WTC11 (cell line): ENCODE measurements around the gene GTF2H1. TPM values are rescaled to one million over a fixed set of nuclear protein-coding genes. Genes with fewer than 3 reads are reported as not detected.

Experiments
- ATAC-seq: fragments of 200-7000 bp; cut with Tn5 transposase; 2 replicates; pipeline ENCODE4 v1.10.0; 2021; ENCODE audit warnings: mild to moderate bottlenecking, moderate library complexity
- CTCF ChIA-PET: fragments of 300-600 bp; sonication (Branson Sonifier 250); formaldehyde crosslinking; loops from one replicate; lab custom pipeline; 2021; ENCODE audit warnings: antibody characterized with exemption; lab: Charles Lee
- POLR2A ChIA-PET: fragments of 350-600 bp; sonication (Branson Sonifier 250); formaldehyde crosslinking; loops from one replicate; lab custom pipeline; 2021; ENCODE audit warnings: antibody characterized with exemption; lab: Charles Lee
- DNase-seq: peaks from one replicate; pipeline ENCODE4 v3.0.0; 2021; ENCODE audit warnings: low spot score
- H3K27ac Mint-ChIP-seq: 2 replicates; pipeline ENCODE4 v1.8.0; 2021; ENCODE audit warnings: mixed read lengths
- H3K27me3 Mint-ChIP-seq: 2 replicates; pipeline ENCODE4 v1.8.0; 2021; ENCODE audit warnings: low read depth, mild to moderate bottlenecking, moderate library complexity, mixed read lengths
- H3K36me3 Mint-ChIP-seq: 2 replicates; pipeline ENCODE4 v1.8.0; 2021; ENCODE audit warnings: mixed read lengths
- H3K4me1 Mint-ChIP-seq: 2 replicates; pipeline ENCODE4 v1.8.0; 2022; ENCODE audit warnings: mixed read lengths
- H3K4me3 Mint-ChIP-seq: 2 replicates; pipeline ENCODE4 v1.8.0; 2021; ENCODE audit warnings: mild to moderate bottlenecking, moderate library complexity, mixed read lengths
- H3K9me3 Mint-ChIP-seq: 2 replicates; pipeline ENCODE4 v1.8.0; 2021; ENCODE audit warnings: mixed read lengths
- CBFB ChIP-seq: sonication (generic); formaldehyde crosslinking; IDR thresholded peaks from 2 replicates; pipeline ENCODE4 v1.8.1; 2022; ENCODE audit warnings: mild to moderate bottlenecking, low read depth, missing genetic modification reagents
- NR1H2 ChIP-seq: sonication (generic); formaldehyde crosslinking; IDR thresholded peaks from 2 replicates; pipeline ENCODE4 v1.9.0; 2021; ENCODE audit warnings: mild to moderate bottlenecking, moderate library complexity, missing genetic modification reagents
- SOX15 ChIP-seq: fragments of 250-450 bp; sonication (Bioruptor Pico); IDR thresholded peaks from 2 replicates; pipeline ENCODE4 v1.9.0; 2021; ENCODE audit warnings: mild to moderate bottlenecking
- STAT6 ChIP-seq: sonication (generic); formaldehyde crosslinking; conservative IDR thresholded peaks from 2 replicates; pipeline ENCODE4 v1.8.1; 2023; ENCODE audit warnings: mild to moderate bottlenecking, low read depth, missing genetic modification reagents, moderate library complexity
- TEAD1 ChIP-seq: sonication (generic); formaldehyde crosslinking; IDR thresholded peaks from 2 replicates; pipeline ENCODE4 v1.8.0; 2022; ENCODE audit warnings: mild to moderate bottlenecking, missing genetic modification reagents
- TP53 ChIP-seq: sonication (generic); formaldehyde crosslinking; IDR thresholded peaks from 2 replicates; pipeline ENCODE4 v1.8.1; 2023; ENCODE audit warnings: mild to moderate bottlenecking, missing genetic modification reagents
- ZNF512 ChIP-seq: sonication (generic); formaldehyde crosslinking; IDR thresholded peaks from 2 replicates; pipeline ENCODE4 v1.8.1; 2022; ENCODE audit warnings: missing genetic modification reagents, borderline replicate concordance
- total RNA-seq: library from RNA; stranded (reverse); gene quantifications from 3 replicates; pipeline ENCODE4 v1.2.3, GENCODE V29; 2021
- TF ChIP-seq, protein P1 (sequence below): fragments of 250-450 bp; sonication (Bioruptor Pico); IDR thresholded peaks from 2 replicates; pipeline ENCODE4 v1.9.0; 2021; ENCODE audit warnings: mild to moderate bottlenecking
- TF ChIP-seq, protein P2 (sequence below): sonication (generic); formaldehyde crosslinking; IDR thresholded peaks from 2 replicates; pipeline ENCODE4 v1.8.0; 2023; ENCODE audit warnings: missing genetic modification reagents, mild to moderate bottlenecking, borderline replicate concordance
- TF ChIP-seq, protein P3 (sequence below): fragments of 250-450 bp; sonication (Bioruptor Pico); conservative IDR thresholded peaks from 2 replicates; pipeline ENCODE4 v1.9.0; 2021; ENCODE audit warnings: mild to moderate bottlenecking
- TF ChIP-seq, protein P4 (sequence below): fragments of 200-600 bp; IDR thresholded peaks from 2 replicates; pipeline ENCODE4 v1.8.0; 2022; ENCODE audit warnings: antibody characterized with exemption

GTF2H1 gene
- total RNA-seq, 1 experiment from 2014 or later: 24.1 TPM

DNA sequence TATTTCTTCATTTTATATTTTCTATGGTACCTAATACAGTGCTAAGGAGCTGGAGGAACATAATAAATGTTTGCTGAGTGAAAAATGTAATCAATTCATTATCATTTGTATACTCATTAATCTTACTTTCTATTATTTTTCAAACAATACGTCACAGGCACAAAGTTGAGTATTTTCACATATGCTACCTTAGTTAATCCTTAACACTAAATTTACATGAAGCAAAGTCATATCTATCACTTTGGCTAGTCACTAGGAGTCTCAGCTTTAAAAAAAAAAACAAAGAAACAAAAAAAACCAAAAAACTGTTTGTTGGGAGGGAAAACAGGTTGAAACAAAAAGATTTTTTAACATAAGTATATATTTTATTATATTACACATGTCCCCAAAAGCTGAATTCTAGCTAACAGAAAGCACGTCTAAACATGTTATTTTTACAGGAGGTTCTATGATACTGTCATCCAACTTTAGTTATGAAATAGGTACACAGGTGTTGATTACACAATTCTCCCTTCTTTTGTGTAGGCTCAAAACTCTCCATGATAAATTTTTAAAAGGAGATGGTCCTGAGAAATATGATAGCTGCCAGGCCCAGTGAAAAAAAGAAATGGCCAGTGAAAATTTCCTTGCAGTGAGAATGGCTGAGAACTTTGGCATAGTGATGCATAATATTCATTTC is 14.8 kb upstream of the GTF2H1 start (continued):
- TF ChIP-seq, protein P1, sequence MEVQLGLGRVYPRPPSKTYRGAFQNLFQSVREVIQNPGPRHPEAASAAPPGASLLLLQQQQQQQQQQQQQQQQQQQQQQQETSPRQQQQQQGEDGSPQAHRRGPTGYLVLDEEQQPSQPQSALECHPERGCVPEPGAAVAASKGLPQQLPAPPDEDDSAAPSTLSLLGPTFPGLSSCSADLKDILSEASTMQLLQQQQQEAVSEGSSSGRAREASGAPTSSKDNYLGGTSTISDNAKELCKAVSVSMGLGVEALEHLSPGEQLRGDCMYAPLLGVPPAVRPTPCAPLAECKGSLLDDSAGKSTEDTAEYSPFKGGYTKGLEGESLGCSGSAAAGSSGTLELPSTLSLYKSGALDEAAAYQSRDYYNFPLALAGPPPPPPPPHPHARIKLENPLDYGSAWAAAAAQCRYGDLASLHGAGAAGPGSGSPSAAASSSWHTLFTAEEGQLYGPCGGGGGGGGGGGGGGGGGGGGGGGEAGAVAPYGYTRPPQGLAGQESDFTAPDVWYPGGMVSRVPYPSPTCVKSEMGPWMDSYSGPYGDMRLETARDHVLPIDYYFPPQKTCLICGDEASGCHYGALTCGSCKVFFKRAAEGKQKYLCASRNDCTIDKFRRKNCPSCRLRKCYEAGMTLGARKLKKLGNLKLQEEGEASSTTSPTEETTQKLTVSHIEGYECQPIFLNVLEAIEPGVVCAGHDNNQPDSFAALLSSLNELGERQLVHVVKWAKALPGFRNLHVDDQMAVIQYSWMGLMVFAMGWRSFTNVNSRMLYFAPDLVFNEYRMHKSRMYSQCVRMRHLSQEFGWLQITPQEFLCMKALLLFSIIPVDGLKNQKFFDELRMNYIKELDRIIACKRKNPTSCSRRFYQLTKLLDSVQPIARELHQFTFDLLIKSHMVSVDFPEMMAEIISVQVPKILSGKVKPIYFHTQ (CRISPR knock-in tag): no peak
- TF ChIP-seq ZNF512 (CRISPR knock-in tag) (no peak), NR1H2 (CRISPR knock-in tag) (no peak)

DNA sequence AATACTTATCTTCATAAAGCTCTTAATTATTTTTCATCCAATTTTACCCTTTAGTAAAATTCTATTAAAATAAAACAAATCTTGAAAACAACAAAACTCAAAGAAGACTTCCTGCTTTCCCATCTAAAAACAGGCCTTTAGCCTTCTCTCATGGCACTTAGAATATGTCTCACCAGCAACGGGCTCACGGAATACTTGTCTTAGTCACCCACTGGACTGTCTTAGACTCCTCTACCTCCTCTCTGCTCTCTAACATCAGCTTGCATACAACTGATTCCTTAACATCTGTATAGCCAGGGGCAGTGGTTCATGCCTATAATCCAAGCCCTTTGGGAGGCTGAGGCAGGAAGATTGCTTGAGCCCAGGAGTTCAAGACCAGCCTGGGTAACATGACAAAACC is 14.1 kb upstream of the GTF2H1 start:
- DNase-seq (no peak), ATAC-seq (no peak)
- TF ChIP-seq TEAD1 (CRISPR knock-in tag): no peak
- TF ChIP-seq, protein P2, sequence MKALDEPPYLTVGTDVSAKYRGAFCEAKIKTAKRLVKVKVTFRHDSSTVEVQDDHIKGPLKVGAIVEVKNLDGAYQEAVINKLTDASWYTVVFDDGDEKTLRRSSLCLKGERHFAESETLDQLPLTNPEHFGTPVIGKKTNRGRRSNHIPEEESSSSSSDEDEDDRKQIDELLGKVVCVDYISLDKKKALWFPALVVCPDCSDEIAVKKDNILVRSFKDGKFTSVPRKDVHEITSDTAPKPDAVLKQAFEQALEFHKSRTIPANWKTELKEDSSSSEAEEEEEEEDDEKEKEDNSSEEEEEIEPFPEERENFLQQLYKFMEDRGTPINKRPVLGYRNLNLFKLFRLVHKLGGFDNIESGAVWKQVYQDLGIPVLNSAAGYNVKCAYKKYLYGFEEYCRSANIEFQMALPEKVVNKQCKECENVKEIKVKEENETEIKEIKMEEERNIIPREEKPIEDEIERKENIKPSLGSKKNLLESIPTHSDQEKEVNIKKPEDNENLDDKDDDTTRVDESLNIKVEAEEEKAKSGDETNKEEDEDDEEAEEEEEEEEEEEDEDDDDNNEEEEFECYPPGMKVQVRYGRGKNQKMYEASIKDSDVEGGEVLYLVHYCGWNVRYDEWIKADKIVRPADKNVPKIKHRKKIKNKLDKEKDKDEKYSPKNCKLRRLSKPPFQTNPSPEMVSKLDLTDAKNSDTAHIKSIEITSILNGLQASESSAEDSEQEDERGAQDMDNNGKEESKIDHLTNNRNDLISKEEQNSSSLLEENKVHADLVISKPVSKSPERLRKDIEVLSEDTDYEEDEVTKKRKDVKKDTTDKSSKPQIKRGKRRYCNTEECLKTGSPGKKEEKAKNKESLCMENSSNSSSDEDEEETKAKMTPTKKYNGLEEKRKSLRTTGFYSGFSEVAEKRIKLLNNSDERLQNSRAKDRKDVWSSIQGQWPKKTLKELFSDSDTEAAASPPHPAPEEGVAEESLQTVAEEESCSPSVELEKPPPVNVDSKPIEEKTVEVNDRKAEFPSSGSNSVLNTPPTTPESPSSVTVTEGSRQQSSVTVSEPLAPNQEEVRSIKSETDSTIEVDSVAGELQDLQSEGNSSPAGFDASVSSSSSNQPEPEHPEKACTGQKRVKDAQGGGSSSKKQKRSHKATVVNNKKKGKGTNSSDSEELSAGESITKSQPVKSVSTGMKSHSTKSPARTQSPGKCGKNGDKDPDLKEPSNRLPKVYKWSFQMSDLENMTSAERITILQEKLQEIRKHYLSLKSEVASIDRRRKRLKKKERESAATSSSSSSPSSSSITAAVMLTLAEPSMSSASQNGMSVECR: no peak
- TF ChIP-seq, protein P3, sequence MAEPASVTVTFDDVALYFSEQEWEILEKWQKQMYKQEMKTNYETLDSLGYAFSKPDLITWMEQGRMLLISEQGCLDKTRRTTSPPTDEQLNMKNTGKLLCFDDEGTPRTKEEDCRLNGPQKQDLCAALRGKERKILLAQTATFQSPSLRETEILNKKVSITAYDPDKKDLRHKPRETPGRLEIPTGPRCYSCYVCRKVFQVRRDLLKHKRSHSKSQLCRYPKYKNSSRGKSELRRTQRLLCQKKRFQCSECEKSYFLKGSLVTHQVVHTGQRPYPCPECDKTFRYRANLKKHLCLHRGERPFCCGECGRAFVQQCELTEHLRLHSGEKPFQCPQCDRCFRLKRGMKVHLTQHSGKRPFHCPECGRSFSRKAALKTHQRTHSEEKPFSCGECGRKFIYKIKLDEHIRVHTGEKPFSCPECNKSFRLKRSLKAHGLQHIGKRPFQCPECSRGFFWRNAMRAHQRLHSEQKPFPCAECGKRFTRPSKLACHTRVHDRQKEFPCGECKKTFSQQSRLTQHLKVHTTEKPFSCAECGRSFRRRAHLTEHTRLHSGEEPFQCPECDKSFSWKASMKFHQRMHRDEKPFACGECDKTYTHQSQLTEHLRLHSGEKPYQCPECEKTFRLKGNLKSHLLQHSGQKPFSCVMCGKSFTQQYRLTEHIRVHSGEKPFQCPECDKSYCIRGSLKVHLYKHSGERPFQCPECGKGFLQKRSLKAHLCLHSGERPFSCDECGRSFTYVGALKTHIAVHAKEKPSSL (CRISPR knock-in tag): no peak
- TF ChIP-seq CBFB (CRISPR knock-in tag): no peak
- no peak for TF ChIP-seq SOX15 (CRISPR knock-in tag)
- no peak for TF ChIP-seq STAT6 (CRISPR knock-in tag)
- TF ChIP-seq TP53 (CRISPR knock-in tag): no peak
- TF ChIP-seq, protein P4, sequence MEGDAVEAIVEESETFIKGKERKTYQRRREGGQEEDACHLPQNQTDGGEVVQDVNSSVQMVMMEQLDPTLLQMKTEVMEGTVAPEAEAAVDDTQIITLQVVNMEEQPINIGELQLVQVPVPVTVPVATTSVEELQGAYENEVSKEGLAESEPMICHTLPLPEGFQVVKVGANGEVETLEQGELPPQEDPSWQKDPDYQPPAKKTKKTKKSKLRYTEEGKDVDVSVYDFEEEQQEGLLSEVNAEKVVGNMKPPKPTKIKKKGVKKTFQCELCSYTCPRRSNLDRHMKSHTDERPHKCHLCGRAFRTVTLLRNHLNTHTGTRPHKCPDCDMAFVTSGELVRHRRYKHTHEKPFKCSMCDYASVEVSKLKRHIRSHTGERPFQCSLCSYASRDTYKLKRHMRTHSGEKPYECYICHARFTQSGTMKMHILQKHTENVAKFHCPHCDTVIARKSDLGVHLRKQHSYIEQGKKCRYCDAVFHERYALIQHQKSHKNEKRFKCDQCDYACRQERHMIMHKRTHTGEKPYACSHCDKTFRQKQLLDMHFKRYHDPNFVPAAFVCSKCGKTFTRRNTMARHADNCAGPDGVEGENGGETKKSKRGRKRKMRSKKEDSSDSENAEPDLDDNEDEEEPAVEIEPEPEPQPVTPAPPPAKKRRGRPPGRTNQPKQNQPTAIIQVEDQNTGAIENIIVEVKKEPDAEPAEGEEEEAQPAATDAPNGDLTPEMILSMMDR: no peak
- H3K4me1 Mint-ChIP-seq: no peaks in the 10 kb centered on the region
- no peaks in the 10 kb centered on the region for H3K27me3 Mint-ChIP-seq
- peaks cover 63% of the 10 kb centered on the region for H3K36me3 Mint-ChIP-seq
- H3K27ac Mint-ChIP-seq: no peak overlapping the region
- ChIA-PET CTCF (no interaction called here), POLR2A (no interaction called here)
- no peak overlapping the region for H3K4me3 Mint-ChIP-seq
- H3K9me3 Mint-ChIP-seq: no peaks in the 10 kb centered on the region
